ENCODE measurements around the gene FGF14. TPM values are rescaled to one million over a fixed set of nuclear protein-coding genes. Genes with fewer than 3 reads are reported as not detected.

Gene FGF14
- total and polyA plus RNA-seq, 2 donors (not counting 3 experiments of a cell fraction or from before 2014, with no cell fraction given): not detected

GRCh38 chr13:101780211-101780610, 621.6 kb downstream of the FGF14 start:
- peaks cover 7 to 11% of the 10 kb centered on the region in 2 experiments for H3K27me3 ChIP-seq (ENCODE audit: control insufficient read depth in 2 of 2, insufficient read depth in 2 of 2, low read length in 2 of 2)
- H3K9ac ChIP-seq (replicated peaks; ENCODE audit: extremely low read depth, insufficient read depth, low read length): no peak overlapping the region
- no peaks in the 10 kb centered on the region for H3K9me1 ChIP-seq (replicated peaks; ENCODE audit: control insufficient read depth, extremely low read depth, insufficient read depth, low read length)
- POLR2A ChIA-PET: no interaction called here
- DNase-seq (ENCODE audit: low read depth, low spot score) (no peak), FAIRE-seq (no peak)
- BruUV-seq (replicated peaks): no TSS peak
- TF ChIP-seq CTCF (IDR thresholded peaks at IDR 0.05; ENCODE audit: extremely low read depth in 1 of 2, insufficient read depth in 1 of 2, low read depth in 1 of 2, low read length in 2 of 2): no peak
- TF ChIP-seq MAX (IDR thresholded peaks at IDR 0.05; ENCODE audit: insufficient read depth, insufficient read length): no peak
- no peak for TF ChIP-seq EZH2 (IDR thresholded peaks at IDR 0.05; ENCODE audit: borderline replicate concordance, low read depth, low read length, severe bottlenecking)
- no peak for TF ChIP-seq POLR2A (IDR thresholded peaks at IDR 0.05; ENCODE audit: low read depth, low read length)
- no peak for TF ChIP-seq FOS (IDR thresholded peaks at IDR 0.05; ENCODE audit: borderline replicate concordance, insufficient read depth, low read length)
- H4K20me1 ChIP-seq (replicated peaks; ENCODE audit: control insufficient read depth, extremely low read depth, insufficient read depth, low read length): no peaks in the 10 kb centered on the region
- H3K4me1 ChIP-seq (ENCODE audit: control insufficient read depth, extremely low read depth, insufficient read depth, low read length): no peaks in the 10 kb centered on the region
- dilution Hi-C loops (cut with MboI; ENCODE audit: extremely low pct_ligation_motif_present, low sequenced_read_pairs) (no loop called here), intact Hi-C loops (cut with micrococcal nuclease) (no loop called here)
- no peak overlapping the region for H2AFZ ChIP-seq (ENCODE audit: low read depth, low read length)
- CTCF ChIA-PET: no interaction called here
- no peaks in the 10 kb centered on the region for H3K36me3 ChIP-seq (ENCODE audit: control insufficient read depth in 2 of 2, extremely low read depth in 1 of 2, insufficient read depth in 2 of 2, low read length in 2 of 2)
- H3K4me2 ChIP-seq (ENCODE audit: insufficient read depth, low read length): no peak overlapping the region
- no peaks in the 10 kb centered on the region for H3K79me2 ChIP-seq (ENCODE audit: control insufficient read depth, insufficient read depth, low read length)
- no peaks in the 10 kb centered on the region for H3K9me3 ChIP-seq (replicated peaks; ENCODE audit: control insufficient read depth, insufficient read depth, low read length)
- no peak overlapping the region for H3K27ac ChIP-seq (ENCODE audit: insufficient read depth, low read depth, low read length)
- H3K4me3 ChIP-seq (replicated peaks in 1 of 3; ENCODE audit: insufficient read depth in 1 of 3, low read depth in 1 of 3, low read length in 3 of 3): no peak overlapping the region

- BruUV-seq (replicated peaks): no TSS peak
- H4K20me1 ChIP-seq (replicated peaks; ENCODE audit: control insufficient read depth, extremely low read depth, insufficient read depth, low read length): no peaks in the 10 kb centered on the region
- H3K36me3 ChIP-seq (ENCODE audit: control insufficient read depth in 2 of 2, extremely low read depth in 1 of 2, insufficient read depth in 2 of 2, low read length in 2 of 2): no peaks in the 10 kb centered on the region
- H3K4me1 ChIP-seq (ENCODE audit: control insufficient read depth, extremely low read depth, insufficient read depth, low read length): no peaks in the 10 kb centered on the region
- no peak overlapping the region for H3K4me2 ChIP-seq (ENCODE audit: insufficient read depth, low read length)
- FAIRE-seq (no peak), DNase-seq (ENCODE audit: low read depth, low spot score) (no peak)
- H3K9me3 ChIP-seq (replicated peaks; ENCODE audit: control insufficient read depth, insufficient read depth, low read length): no peaks in the 10 kb centered on the region
- H3K79me2 ChIP-seq (ENCODE audit: control insufficient read depth, insufficient read depth, low read length): no peaks in the 10 kb centered on the region
- no peak overlapping the region for H3K27ac ChIP-seq (ENCODE audit: insufficient read depth, low read depth, low read length)
- POLR2A ChIA-PET: no interaction called here
- H3K27me3 ChIP-seq (ENCODE audit: control insufficient read depth in 2 of 2, insufficient read depth in 2 of 2, low read length in 2 of 2): peaks cover 6 to 11% of the 10 kb centered on the region in 2 experiments
- H3K9me1 ChIP-seq (replicated peaks; ENCODE audit: control insufficient read depth, extremely low read depth, insufficient read depth, low read length): no peaks in the 10 kb centered on the region
- intact Hi-C loops (cut with micrococcal nuclease): no loop called here
- TF ChIP-seq POLR2A (IDR thresholded peaks at IDR 0.05; ENCODE audit: low read depth, low read length) (no peak), EZH2 (IDR thresholded peaks at IDR 0.05; ENCODE audit: borderline replicate concordance, low read depth, low read length, severe bottlenecking) (no peak), GATA2 (IDR thresholded peaks at IDR 0.05; ENCODE audit: insufficient read depth, insufficient read length, low read depth, low read length) (no peak), JUN (IDR thresholded peaks at IDR 0.05; ENCODE audit: borderline replicate concordance, insufficient read depth, insufficient read length, low read depth) (no peak), CTCF (IDR thresholded peaks at IDR 0.05; ENCODE audit: extremely low read depth in 1 of 2, insufficient read depth in 1 of 2, low read depth in 1 of 2, low read length in 2 of 2) (no peak), MAX (IDR thresholded peaks at IDR 0.05; ENCODE audit: insufficient read depth, insufficient read length) (no peak), POLR2AphosphoS5 (IDR thresholded peaks at IDR 0.05; ENCODE audit: insufficient read depth, low read depth, low read length) (no peak), FOS (IDR thresholded peaks at IDR 0.05; ENCODE audit: borderline replicate concordance, insufficient read depth, low read length) (no peak), MYC (IDR thresholded peaks at IDR 0.05; ENCODE audit: low read depth, low read length) (no peak)
- H2AFZ ChIP-seq (ENCODE audit: low read depth, low read length): no peak overlapping the region
- H3K4me3 ChIP-seq (replicated peaks in 1 of 3; ENCODE audit: insufficient read depth in 1 of 3, low read depth in 1 of 3, low read length in 3 of 3): no peak overlapping the region
- no peak overlapping the region for H3K9ac ChIP-seq (replicated peaks; ENCODE audit: extremely low read depth, insufficient read depth, low read length)
- dilution Hi-C loops (cut with MboI; ENCODE audit: extremely low pct_ligation_motif_present, low sequenced_read_pairs): no loop called here
- CTCF ChIA-PET: no interaction called here
Observed at GRCh38 chr13:101779147-101779546, 622.7 kb downstream of the FGF14 start.
